Measurements from ENCODE around the gene TSHR.

Gene TSHR

GRCh38 chr14:81133400-81133799 lies 178.0 kb downstream of the TSHR start:
- TF ChIP-seq REST (IDR thresholded peaks at IDR 0.05; ENCODE audit: low read depth) (no peak), TCF12 (IDR thresholded peaks at IDR 0.05; ENCODE audit: low read depth) (no peak), NFIC (IDR thresholded peaks at IDR 0.05) (no peak), FOXM1 (IDR thresholded peaks at IDR 0.05; ENCODE audit: borderline replicate concordance, low read depth) (no peak), USF1 (IDR thresholded peaks at IDR 0.05) (no peak), TEAD4 (IDR thresholded peaks at IDR 0.05) (no peak), ZBTB7A (IDR thresholded peaks at IDR 0.05; ENCODE audit: low read depth) (no peak), RAD21 (IDR thresholded peaks at IDR 0.05; ENCODE audit: low read depth) (no peak), CEBPB (IDR thresholded peaks at IDR 0.05) (no peak), MAX (IDR thresholded peaks at IDR 0.05) (no peak), YY1 (IDR thresholded peaks at IDR 0.05; ENCODE audit: low read depth) (no peak), CREB1 (IDR thresholded peaks at IDR 0.05; ENCODE audit: low read depth) (no peak), TAF1 (IDR thresholded peaks at IDR 0.05; ENCODE audit: low read depth) (no peak), EP300 (IDR thresholded peaks at IDR 0.05; ENCODE audit: borderline replicate concordance) (no peak), EGR1 (IDR thresholded peaks at IDR 0.05) (no peak)

- TF ChIP-seq ZBTB7A (IDR thresholded peaks at IDR 0.05; ENCODE audit: low read depth) (no peak), TCF12 (IDR thresholded peaks at IDR 0.05; ENCODE audit: low read depth) (no peak)
Measured at GRCh38 chr14:81137316-81137715, 181.9 kb downstream of the TSHR start.

DNA sequence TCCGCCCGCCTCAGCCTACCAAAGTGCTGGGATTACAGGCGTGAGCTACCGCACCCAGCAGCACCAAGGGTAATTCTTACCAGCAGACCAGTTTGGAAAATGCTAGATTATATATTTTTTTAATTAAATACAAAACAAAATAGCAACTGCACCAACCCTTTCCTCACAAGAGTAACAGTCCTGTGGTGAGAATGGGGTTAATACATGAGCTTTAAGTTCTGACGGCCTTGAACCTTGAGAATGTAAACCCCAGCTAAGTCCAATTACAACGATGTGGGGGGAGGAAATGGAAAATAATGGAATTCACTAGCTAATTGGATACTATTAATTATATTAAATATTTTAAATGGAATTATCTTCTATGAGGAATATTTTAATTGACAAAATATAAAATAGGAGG lies 183.0 kb downstream of the TSHR start:
- TF ChIP-seq REST (IDR thresholded peaks at IDR 0.05; ENCODE audit: low read depth), result no peak
- no peak for TF ChIP-seq YY1 (IDR thresholded peaks at IDR 0.05; ENCODE audit: low read depth)
- TF ChIP-seq TAF1 (IDR thresholded peaks at IDR 0.05; ENCODE audit: low read depth), result no peak
- TF ChIP-seq ZBTB7A (IDR thresholded peaks at IDR 0.05; ENCODE audit: low read depth), result no peak
- TF ChIP-seq FOXM1 (IDR thresholded peaks at IDR 0.05; ENCODE audit: borderline replicate concordance, low read depth), result no peak
- TF ChIP-seq TEAD4 (IDR thresholded peaks at IDR 0.05), result no peak
- no peak for TF ChIP-seq USF1 (IDR thresholded peaks at IDR 0.05)
- TF ChIP-seq MAX (IDR thresholded peaks at IDR 0.05), result no peak
- TF ChIP-seq EGR1 (IDR thresholded peaks at IDR 0.05), result no peak
- TF ChIP-seq CEBPB (IDR thresholded peaks at IDR 0.05), result no peak

DNA sequence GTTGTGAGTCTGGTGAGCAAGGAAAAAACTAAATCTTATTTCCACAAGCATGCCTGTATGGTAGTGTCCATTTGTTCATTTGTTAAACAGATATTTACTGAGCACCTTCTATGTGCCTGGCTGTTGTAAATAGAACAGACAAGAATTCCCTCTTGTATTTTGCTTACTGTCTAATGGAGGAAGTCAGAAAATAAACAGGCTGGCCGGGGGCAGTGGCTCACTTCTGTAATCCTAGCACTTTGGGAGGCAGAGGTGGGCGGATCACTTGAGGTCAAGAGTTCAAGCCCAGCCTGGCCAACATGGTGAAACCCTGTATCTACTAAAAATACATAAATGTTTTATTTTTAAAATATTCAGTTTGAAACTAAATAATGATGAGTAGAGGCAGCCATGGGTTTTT lies 186.0 kb downstream of the TSHR start:
- no peak for TF ChIP-seq RAD21 (IDR thresholded peaks at IDR 0.05; ENCODE audit: low read depth)
- no peak for TF ChIP-seq NFIC (IDR thresholded peaks at IDR 0.05)

GRCh38 chr14:81143793-81144192 lies 188.4 kb downstream of the TSHR start:
- TF ChIP-seq REST (IDR thresholded peaks at IDR 0.05; ENCODE audit: low read depth) (no peak), NFIC (IDR thresholded peaks at IDR 0.05) (no peak), RAD21 (IDR thresholded peaks at IDR 0.05; ENCODE audit: low read depth) (no peak), ZBTB7A (IDR thresholded peaks at IDR 0.05; ENCODE audit: low read depth) (no peak), CREB1 (IDR thresholded peaks at IDR 0.05; ENCODE audit: low read depth) (no peak)

Data from Ishikawa (cell line).